ENCODE results near the gene CEP112.

The CEP112 gene

GRCh38 chr17:65913326-65913850, 278.5 kb downstream of the CEP112 start:
- Histone ChIP-seq H3K4me1 (ENCODE audit: control insufficient read depth, insufficient read depth, low read length) (peaks cover under 1% of the 10 kb centered on the region; the same call in 1 of the 2 replicates), H3K9ac (ENCODE audit: low read length) (no peak overlapping the region), H3K9me3 (ENCODE audit: control insufficient read depth, insufficient read depth, low read depth, low read length) (peaks cover 8% of the 10 kb centered on the region; the same call in 1 of the 2 replicates), H3K27ac (ENCODE audit: low read depth, low read length) (no peak overlapping the region), H3K4me3 (ENCODE audit: low read depth, low read length) (no peak overlapping the region), H3K36me3 (ENCODE audit: control insufficient read depth, insufficient read depth, low read length) (no peaks in the 10 kb centered on the region), H3K27me3 (ENCODE audit: control insufficient read depth, insufficient read depth, low read length) (no peaks in the 10 kb centered on the region)

GRCh38 chr17:65910836-65911235, 281.1 kb downstream of the CEP112 start:
- no peak overlapping the region for H3K4me3 ChIP-seq (ENCODE audit: low read depth, low read length)
- H3K27ac ChIP-seq (ENCODE audit: low read depth, low read length), result no peak overlapping the region
- H3K4me1 ChIP-seq (ENCODE audit: control insufficient read depth, insufficient read depth, low read length), result no peaks in the 10 kb centered on the region
- H3K36me3 ChIP-seq (ENCODE audit: control insufficient read depth, insufficient read depth, low read length), result no peaks in the 10 kb centered on the region
- H3K9me3 ChIP-seq (ENCODE audit: control insufficient read depth, insufficient read depth, low read depth, low read length), result peaks cover 8% of the 10 kb centered on the region; the same call in 1 of the 2 replicates
- H3K9ac ChIP-seq (ENCODE audit: low read length), result no peak overlapping the region
- no peaks in the 10 kb centered on the region for H3K27me3 ChIP-seq (ENCODE audit: control insufficient read depth, insufficient read depth, low read length)

GRCh38 chr17:65902831-65903522, 289.0 kb downstream of the CEP112 start:
- H3K4me1 ChIP-seq (ENCODE audit: control insufficient read depth, insufficient read depth, low read length), result peaks cover 6% of the 10 kb centered on the region; the same call in 1 of the 2 replicates
- no peak overlapping the region for H3K9ac ChIP-seq (ENCODE audit: low read length)
- H3K27ac ChIP-seq (ENCODE audit: low read depth, low read length), result no peak overlapping the region
- H3K9me3 ChIP-seq (ENCODE audit: control insufficient read depth, insufficient read depth, low read depth, low read length), result no peaks in the 10 kb centered on the region
- H3K4me3 ChIP-seq (ENCODE audit: low read depth, low read length), result no peak overlapping the region
- H3K36me3 ChIP-seq (ENCODE audit: control insufficient read depth, insufficient read depth, low read length), result no peaks in the 10 kb centered on the region
- no peaks in the 10 kb centered on the region for H3K27me3 ChIP-seq (ENCODE audit: control insufficient read depth, insufficient read depth, low read length)

- no peak overlapping the region for H3K4me3 ChIP-seq (ENCODE audit: low read depth, low read length)
- peaks cover 6% of the 10 kb centered on the region; the same call in 1 of the 2 replicates for H3K4me1 ChIP-seq (ENCODE audit: control insufficient read depth, insufficient read depth, low read length)
- no peak overlapping the region for H3K9ac ChIP-seq (ENCODE audit: low read length)
- no peaks in the 10 kb centered on the region for H3K9me3 ChIP-seq (ENCODE audit: control insufficient read depth, insufficient read depth, low read depth, low read length)
- H3K27me3 ChIP-seq (ENCODE audit: control insufficient read depth, insufficient read depth, low read length), result no peaks in the 10 kb centered on the region
- H3K27ac ChIP-seq (ENCODE audit: low read depth, low read length), result no peak overlapping the region
- H3K36me3 ChIP-seq (ENCODE audit: control insufficient read depth, insufficient read depth, low read length), result no peaks in the 10 kb centered on the region
Observed at GRCh38 chr17:65902155-65902554, 289.8 kb downstream of the CEP112 start.

- H3K9me3 ChIP-seq (ENCODE audit: control insufficient read depth, insufficient read depth, low read depth, low read length), result no peaks in the 10 kb centered on the region
- H3K4me3 ChIP-seq (ENCODE audit: low read depth, low read length), result no peak overlapping the region
- H3K4me1 ChIP-seq (ENCODE audit: control insufficient read depth, insufficient read depth, low read length), result peaks cover 6% of the 10 kb centered on the region; the same call in 1 of the 2 replicates
- H3K9ac ChIP-seq (ENCODE audit: low read length), result no peak overlapping the region
- no peaks in the 10 kb centered on the region for H3K27me3 ChIP-seq (ENCODE audit: control insufficient read depth, insufficient read depth, low read length)
- H3K27ac ChIP-seq (ENCODE audit: low read depth, low read length), result no peak overlapping the region
- H3K36me3 ChIP-seq (ENCODE audit: control insufficient read depth, insufficient read depth, low read length), result no peaks in the 10 kb centered on the region
Observed at GRCh38 chr17:65901394-65901793, 290.5 kb downstream of the CEP112 start.

- no peaks in the 10 kb centered on the region for H3K27me3 ChIP-seq (ENCODE audit: control insufficient read depth, insufficient read depth, low read length)
- peaks cover 6% of the 10 kb centered on the region; the same call in 1 of the 2 replicates for H3K4me1 ChIP-seq (ENCODE audit: control insufficient read depth, insufficient read depth, low read length)
- H3K36me3 ChIP-seq (ENCODE audit: control insufficient read depth, insufficient read depth, low read length), result no peaks in the 10 kb centered on the region
- H3K4me3 ChIP-seq (ENCODE audit: low read depth, low read length), result no peak overlapping the region
- no peaks in the 10 kb centered on the region for H3K9me3 ChIP-seq (ENCODE audit: control insufficient read depth, insufficient read depth, low read depth, low read length)
- H3K27ac ChIP-seq (ENCODE audit: low read depth, low read length), result no peak overlapping the region
- no peak overlapping the region for H3K9ac ChIP-seq (ENCODE audit: low read length)
Observed at GRCh38 chr17:65900216-65900615, 291.7 kb downstream of the CEP112 start.

- H3K4me3 ChIP-seq (ENCODE audit: low read depth, low read length), result no peak overlapping the region
- H3K36me3 ChIP-seq (ENCODE audit: control insufficient read depth, insufficient read depth, low read length), result no peaks in the 10 kb centered on the region
- H3K4me1 ChIP-seq (ENCODE audit: control insufficient read depth, insufficient read depth, low read length), result peaks cover 6% of the 10 kb centered on the region; the same call in 1 of the 2 replicates
Observed at GRCh38 chr17:65898651-65899050, 293.3 kb downstream of the CEP112 start.

GRCh38 chr17:65896889-65897288, 295.0 kb downstream of the CEP112 start:
- Histone ChIP-seq H3K9ac (ENCODE audit: low read length) (no peak overlapping the region), H3K4me3 (ENCODE audit: low read depth, low read length) (no peak overlapping the region), H3K27me3 (ENCODE audit: control insufficient read depth, insufficient read depth, low read length) (no peaks in the 10 kb centered on the region), H3K36me3 (ENCODE audit: control insufficient read depth, insufficient read depth, low read length) (no peaks in the 10 kb centered on the region), H3K27ac (ENCODE audit: low read depth, low read length) (no peak overlapping the region), H3K9me3 (ENCODE audit: control insufficient read depth, insufficient read depth, low read depth, low read length) (no peaks in the 10 kb centered on the region), H3K4me1 (ENCODE audit: control insufficient read depth, insufficient read depth, low read length) (no peaks in the 10 kb centered on the region)

More at GRCh38 chr17:65898651-65899050, 293.3 kb downstream of the CEP112 start:
- Histone ChIP-seq H3K9ac (ENCODE audit: low read length) (no peak overlapping the region), H3K9me3 (ENCODE audit: control insufficient read depth, insufficient read depth, low read depth, low read length) (no peaks in the 10 kb centered on the region), H3K27ac (ENCODE audit: low read depth, low read length) (no peak overlapping the region), H3K27me3 (ENCODE audit: control insufficient read depth, insufficient read depth, low read length) (no peaks in the 10 kb centered on the region)

- H3K36me3 ChIP-seq (ENCODE audit: control insufficient read depth, insufficient read depth, low read length), result no peaks in the 10 kb centered on the region
- H3K9me3 ChIP-seq (ENCODE audit: control insufficient read depth, insufficient read depth, low read depth, low read length), result no peaks in the 10 kb centered on the region
- no peak overlapping the region for H3K27ac ChIP-seq (ENCODE audit: low read depth, low read length)
- H3K9ac ChIP-seq (ENCODE audit: low read length), result no peak overlapping the region
- H3K4me3 ChIP-seq (ENCODE audit: low read depth, low read length), result no peak overlapping the region
- H3K4me1 ChIP-seq (ENCODE audit: control insufficient read depth, insufficient read depth, low read length), result no peaks in the 10 kb centered on the region
- no peaks in the 10 kb centered on the region for H3K27me3 ChIP-seq (ENCODE audit: control insufficient read depth, insufficient read depth, low read length)
Observed at GRCh38 chr17:65895969-65896368, 296.0 kb downstream of the CEP112 start.

GRCh38 chr17:65893692-65894279, 298.1 kb downstream of the CEP112 start:
- Histone ChIP-seq H3K4me3 (ENCODE audit: low read depth, low read length) (no peak overlapping the region), H3K9ac (ENCODE audit: low read length) (no peak overlapping the region), H3K36me3 (ENCODE audit: control insufficient read depth, insufficient read depth, low read length) (no peaks in the 10 kb centered on the region), H3K4me1 (ENCODE audit: control insufficient read depth, insufficient read depth, low read length) (no peaks in the 10 kb centered on the region), H3K9me3 (ENCODE audit: control insufficient read depth, insufficient read depth, low read depth, low read length) (no peaks in the 10 kb centered on the region), H3K27ac (ENCODE audit: low read depth, low read length) (no peak overlapping the region), H3K27me3 (ENCODE audit: control insufficient read depth, insufficient read depth, low read length) (no peaks in the 10 kb centered on the region)

GRCh38 chr17:65892912-65893377, 299.0 kb downstream of the CEP112 start:
- H3K4me3 ChIP-seq (ENCODE audit: low read depth, low read length), result no peak overlapping the region
- 0 out of 2 replicates have a peak, but pooled peaks cover 2% of the 10 kb centered on the region for H3K4me1 ChIP-seq (ENCODE audit: control insufficient read depth, insufficient read depth, low read length)
- H3K9ac ChIP-seq (ENCODE audit: low read length), result no peak overlapping the region
- no peaks in the 10 kb centered on the region for H3K27me3 ChIP-seq (ENCODE audit: control insufficient read depth, insufficient read depth, low read length)
- no peaks in the 10 kb centered on the region for H3K36me3 ChIP-seq (ENCODE audit: control insufficient read depth, insufficient read depth, low read length)
- H3K9me3 ChIP-seq (ENCODE audit: control insufficient read depth, insufficient read depth, low read depth, low read length), result no peaks in the 10 kb centered on the region
- H3K27ac ChIP-seq (ENCODE audit: low read depth, low read length), result no peak overlapping the region

Data from HUES6 (cell line).